Anterior cingulate cortex (tissue), 58 donors: ENCODE results near the gene MYBL2.
"Not testable (repeated sequence)": the region's sequence is repeated elsewhere in the genome, so short reads cannot be mapped to it uniquely, and the experiment has no call there.

ENCODE experiments used
- DNase-seq, 58 donors: peaks; one replicate each; lab custom pipeline; 2025; lab: John Stamatoyannopoulos, UW

MYBL2 gene

GRCh38 chr20:43666376-43667328 is at the start of gene MYBL2:
Gene MYBL2 (plus strand): TSS chr20:43667114. CDS start chr20:43667284, 170 bp downstream.
- DNase-seq, result peak in 9 of 58 donors; percentile 3 to 29 (median 4)

GRCh38 chr20:43631598-43631997 is 35.3 kb upstream of the MYBL2 start:
- no peak for DNase-seq

GRCh38 chr20:43636429-43636828 is 30.5 kb upstream of the MYBL2 start:
- DNase-seq, result no peak

- no peak for DNase-seq
Observed at GRCh38 chr20:43642548-43642947, 24.4 kb upstream of the MYBL2 start.

- DNase-seq, result no peak
Observed at GRCh38 chr20:43650997-43651525, 15.9 kb upstream of the MYBL2 start.

GRCh38 chr20:43651650-43652184 is 15.2 kb upstream of the MYBL2 start:
- not testable (repeated sequence) for DNase-seq

- DNase-seq, result no peak
Observed at GRCh38 chr20:43653966-43654365, 12.9 kb upstream of the MYBL2 start.

- not testable (repeated sequence) for DNase-seq
Observed at GRCh38 chr20:43655176-43655575, 11.7 kb upstream of the MYBL2 start.

- DNase-seq, result no peak
Observed at GRCh38 chr20:43655937-43656336, 11.0 kb upstream of the MYBL2 start.

GRCh38 chr20:43658069-43658722 is 8.7 kb upstream of the MYBL2 start:
- DNase-seq, result peak in 1 of 58 donors; percentile 25

- DNase-seq, result no peak
Observed at GRCh38 chr20:43658723-43659419, 8.0 kb upstream of the MYBL2 start.

GRCh38 chr20:43662943-43663655 is 3.8 kb upstream of the MYBL2 start:
- no peak for DNase-seq

- DNase-seq, result no peak
Observed at GRCh38 chr20:43665466-43666176, 1.3 kb upstream of the MYBL2 start.

- DNase-seq, result no peak
Observed at GRCh38 chr20:43667341-43668132, 623 bp downstream of the MYBL2 start.

- no peak for DNase-seq
Observed at GRCh38 chr20:43669332-43669731, 2.4 kb downstream of the MYBL2 start.

- no peak for DNase-seq
Observed at GRCh38 chr20:43670423-43670822, 3.5 kb downstream of the MYBL2 start.

GRCh38 chr20:43676368-43676767 is 9.5 kb downstream of the MYBL2 start:
- DNase-seq, result no peak

- no peak for DNase-seq
Observed at GRCh38 chr20:43680981-43681380, 14.1 kb downstream of the MYBL2 start.
